AG04450 (cell line): ENCODE data around the gene TRPC3. TPM values are rescaled to one million over a fixed set of nuclear protein-coding genes. Genes with fewer than 3 reads are reported as not detected.

Source experiments
- CTCF ChIA-PET: fragments of 300-600, 350-600 bp; formaldehyde crosslinking; extraction: SDS; loops from one replicate; lab custom pipeline; 2022; ENCODE audit warnings: antibody characterized with exemption, inconsistent platforms; lab: Charles Lee
- POLR2A ChIA-PET: fragments of 350-600 bp; formaldehyde crosslinking; extraction: SDS; loops from one replicate; lab custom pipeline; 2021; ENCODE audit warnings: antibody characterized with exemption, inconsistent platforms; lab: Yijun Ruan, JAX
- DNase-seq: peaks from one replicate; pipeline ENCODE4 v3.0.0-alpha.2; 2011; ENCODE audit warnings: low read depth, low spot score
- H3K27ac ChIP-seq: one replicate; pipeline ENCODE4 v1.5.1; 2012; ENCODE audit warnings: low read depth, low read length, control low read depth
- H3K27me3 ChIP-seq: one replicate; pipeline ENCODE4 v1.6.0; 2012; ENCODE audit warnings: low read length; ENCODE audit not compliant: control insufficient read depth, insufficient read depth
- H3K4me3 ChIP-seq: 2 replicates; pipeline ENCODE4 v1.5.1; 2011; ENCODE audit warnings: mild to moderate bottlenecking, low read depth, low read length, control low read depth
- H3K9me3 ChIP-seq: 2 replicates; pipeline ENCODE4 v1.5.1; 2012; ENCODE audit warnings: low read length; ENCODE audit not compliant: control insufficient read depth, insufficient read depth
- polyA plus RNA-seq: library from polyadenylated mRNA; depleted of rRNA; stranded (reverse); fragments of >200 nt; gene quantifications from 2 replicates; pipeline ENCODE4 v1.2.3, GENCODE V29; 2011
- TF ChIP-seq, protein P1 (sequence below): IDR thresholded peaks from 2 replicates; pipeline ENCODE4 v1.5.1; 2011; ENCODE audit warnings: low read depth, low read length, control low read depth, inconsistent platforms

Gene TRPC3
- polyA plus RNA-seq, 1 experiment: 2.3 TPM

DNA sequence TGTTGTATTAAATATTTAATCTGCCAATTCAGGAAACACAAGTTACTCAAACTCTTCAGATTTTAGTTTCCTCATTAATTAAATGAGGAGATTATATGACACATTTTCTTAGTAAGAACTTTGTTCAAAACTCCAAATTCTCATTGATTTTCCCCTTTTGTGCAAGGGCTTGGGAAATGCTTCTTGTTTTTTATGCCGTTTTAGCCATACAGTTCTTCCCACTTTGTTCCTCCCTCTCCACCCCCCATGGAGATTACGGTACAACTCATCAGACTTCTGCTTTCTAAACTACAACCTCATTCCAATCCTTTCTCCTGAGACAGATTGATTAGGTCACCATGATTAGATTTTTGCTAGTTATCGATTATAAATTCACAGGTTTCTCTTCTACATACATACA lies 70.7 kb downstream of the TRPC3 start:
- ChIA-PET POLR2A (no interaction called here), CTCF (no interaction called here)

DNA sequence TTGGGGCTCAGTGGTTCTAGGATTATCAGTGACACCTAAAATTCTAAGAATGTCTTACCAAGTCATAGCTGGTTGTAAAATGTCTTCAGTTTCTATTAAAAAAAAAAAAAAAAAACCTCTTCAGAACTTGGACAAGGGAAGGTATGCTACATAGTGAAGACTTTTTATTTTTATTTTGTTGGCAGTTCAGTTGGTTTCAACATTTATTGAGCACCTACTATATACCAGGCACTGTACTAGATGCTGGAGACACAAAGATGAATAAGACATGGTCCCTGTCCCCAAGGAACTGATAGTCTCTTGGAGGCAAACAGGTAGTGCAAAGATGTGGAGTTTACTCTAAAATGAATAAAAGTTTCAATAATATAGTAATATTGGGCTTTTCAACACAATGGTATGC lies 72.7 kb downstream of the TRPC3 start:
- ChIA-PET POLR2A (no interaction called here), CTCF (interaction anchor here (1.0 kb wide), 1 partner anchor 22 kb away, joined by 3 read pairs; no protein-coding TSS in a partner anchor)
- no peaks in the 10 kb centered on the region for H3K9me3 ChIP-seq
- no peak for DNase-seq
- H3K4me3 ChIP-seq: no peak overlapping the region
- H3K27me3 ChIP-seq: no peaks in the 10 kb centered on the region
- TF ChIP-seq, protein P1, sequence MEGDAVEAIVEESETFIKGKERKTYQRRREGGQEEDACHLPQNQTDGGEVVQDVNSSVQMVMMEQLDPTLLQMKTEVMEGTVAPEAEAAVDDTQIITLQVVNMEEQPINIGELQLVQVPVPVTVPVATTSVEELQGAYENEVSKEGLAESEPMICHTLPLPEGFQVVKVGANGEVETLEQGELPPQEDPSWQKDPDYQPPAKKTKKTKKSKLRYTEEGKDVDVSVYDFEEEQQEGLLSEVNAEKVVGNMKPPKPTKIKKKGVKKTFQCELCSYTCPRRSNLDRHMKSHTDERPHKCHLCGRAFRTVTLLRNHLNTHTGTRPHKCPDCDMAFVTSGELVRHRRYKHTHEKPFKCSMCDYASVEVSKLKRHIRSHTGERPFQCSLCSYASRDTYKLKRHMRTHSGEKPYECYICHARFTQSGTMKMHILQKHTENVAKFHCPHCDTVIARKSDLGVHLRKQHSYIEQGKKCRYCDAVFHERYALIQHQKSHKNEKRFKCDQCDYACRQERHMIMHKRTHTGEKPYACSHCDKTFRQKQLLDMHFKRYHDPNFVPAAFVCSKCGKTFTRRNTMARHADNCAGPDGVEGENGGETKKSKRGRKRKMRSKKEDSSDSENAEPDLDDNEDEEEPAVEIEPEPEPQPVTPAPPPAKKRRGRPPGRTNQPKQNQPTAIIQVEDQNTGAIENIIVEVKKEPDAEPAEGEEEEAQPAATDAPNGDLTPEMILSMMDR: no peak
- H3K27ac ChIP-seq: no peak overlapping the region

More for the DNA sequence above, 70.7 kb downstream of the TRPC3 start:
- DNase-seq: no peak
- Histone ChIP-seq H3K27me3 (no peaks in the 10 kb centered on the region), H3K27ac (no peak overlapping the region), H3K4me3 (no peak overlapping the region), H3K9me3 (no peaks in the 10 kb centered on the region)
- TF ChIP-seq, protein P1: no peak

DNA sequence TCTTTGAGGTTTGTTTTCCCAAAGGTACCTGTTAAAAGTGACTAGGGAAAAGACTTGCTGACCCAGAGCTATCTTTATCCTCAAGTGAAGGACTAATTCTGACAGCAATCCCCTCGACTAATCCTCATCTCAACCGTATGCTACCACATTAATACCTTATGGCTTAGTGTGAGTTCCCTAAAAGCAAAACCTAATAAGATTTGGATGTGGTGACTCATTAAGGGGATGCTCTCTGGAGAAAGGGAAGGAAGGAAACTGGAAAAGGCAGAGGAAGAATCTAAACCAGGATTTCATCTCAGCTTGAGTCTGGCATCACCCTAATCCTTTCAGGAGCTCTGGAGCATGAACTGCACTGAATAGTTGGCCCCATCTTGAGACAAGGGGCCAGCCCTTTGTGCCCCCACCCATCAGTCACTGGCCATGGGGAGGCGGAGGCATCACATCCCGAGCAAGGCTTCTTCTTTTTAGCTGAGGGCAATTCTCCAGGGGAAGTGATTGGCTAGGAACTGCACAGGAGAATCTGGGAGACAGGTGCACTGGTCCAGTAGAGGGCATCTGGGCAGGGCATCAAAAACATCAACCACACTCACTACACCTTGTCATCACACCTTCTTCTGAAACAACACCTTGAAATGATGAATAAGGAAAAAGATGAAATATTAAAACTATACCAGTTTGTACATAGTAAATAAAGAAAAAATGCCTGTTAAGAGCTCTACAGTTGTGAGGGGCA lies 74.7 kb downstream of the TRPC3 start:
- Histone ChIP-seq H3K27me3 (no peaks in the 10 kb centered on the region), H3K27ac (no peak overlapping the region), H3K9me3 (no peaks in the 10 kb centered on the region), H3K4me3 (no peak overlapping the region)
- POLR2A ChIA-PET: interaction anchor here (0.6 kb wide), 1 partner anchor 1902 kb away, joined by 3 read pairs; no protein-coding TSS in a partner anchor
- CTCF ChIA-PET: no interaction called here
- DNase-seq: no peak
- TF ChIP-seq, protein P1: no peak

DNA sequence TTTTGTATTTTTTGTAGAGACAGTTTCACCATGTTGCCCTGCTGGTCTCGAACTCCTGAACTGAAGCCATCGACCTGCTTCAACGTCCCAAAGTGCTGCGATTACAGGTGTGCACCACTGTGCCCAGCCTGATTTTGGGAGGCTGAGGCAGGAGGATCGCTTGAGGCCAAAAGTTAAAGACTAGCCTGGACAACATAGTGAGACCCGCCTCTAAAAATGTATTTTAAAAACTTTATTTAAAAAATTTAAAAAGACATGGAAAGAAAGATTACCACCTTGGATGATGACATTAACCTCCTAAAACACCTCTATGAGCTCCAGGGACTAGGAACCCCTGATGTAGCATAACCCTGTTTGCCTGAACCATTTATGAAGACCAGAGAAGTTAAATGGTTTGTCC lies 75.8 kb downstream of the TRPC3 start:
- ChIA-PET POLR2A (no interaction called here), CTCF (no interaction called here)
- Histone ChIP-seq H3K4me3 (no peak overlapping the region), H3K27ac (no peak overlapping the region), H3K27me3 (no peaks in the 10 kb centered on the region), H3K9me3 (no peaks in the 10 kb centered on the region)
- no peak for DNase-seq
- TF ChIP-seq, protein P1: no peak

DNA sequence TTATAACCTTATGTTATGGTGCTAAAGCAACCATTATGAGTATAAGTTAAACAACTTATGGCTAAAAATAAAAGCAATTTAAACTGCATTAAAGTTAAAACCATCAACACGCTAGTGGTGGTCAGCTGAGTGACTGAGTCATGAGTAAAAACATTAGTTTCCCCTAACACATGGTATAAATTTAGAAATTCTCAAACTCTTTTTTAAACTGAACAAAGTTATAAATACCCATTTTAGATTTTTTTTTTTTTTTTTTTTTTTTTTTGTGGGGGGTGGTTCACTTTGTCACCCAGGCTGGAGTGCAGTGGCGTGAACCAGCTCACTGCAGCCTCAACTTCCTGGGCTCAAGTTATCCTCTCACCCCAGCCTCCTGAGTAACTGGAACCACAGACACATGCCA lies 76.2 kb downstream of the TRPC3 start:
- no peak overlapping the region for H3K27ac ChIP-seq
- H3K9me3 ChIP-seq: no peaks in the 10 kb centered on the region
- ChIA-PET CTCF (interaction anchor here (0.8 kb wide), 1 partner anchor 468 kb away, joined by 4 read pairs; no protein-coding TSS in a partner anchor), POLR2A (no interaction called here)
- DNase-seq: no peak
- no peak overlapping the region for H3K4me3 ChIP-seq
- TF ChIP-seq, protein P1: no peak
- no peaks in the 10 kb centered on the region for H3K27me3 ChIP-seq
